ENCODE results near the gene TIMM17B.
"Not testable (repeated sequence)": the region's sequence is repeated elsewhere in the genome, so short reads cannot be mapped to it uniquely, and the experiment has no call there.

Gene TIMM17B

DNA sequence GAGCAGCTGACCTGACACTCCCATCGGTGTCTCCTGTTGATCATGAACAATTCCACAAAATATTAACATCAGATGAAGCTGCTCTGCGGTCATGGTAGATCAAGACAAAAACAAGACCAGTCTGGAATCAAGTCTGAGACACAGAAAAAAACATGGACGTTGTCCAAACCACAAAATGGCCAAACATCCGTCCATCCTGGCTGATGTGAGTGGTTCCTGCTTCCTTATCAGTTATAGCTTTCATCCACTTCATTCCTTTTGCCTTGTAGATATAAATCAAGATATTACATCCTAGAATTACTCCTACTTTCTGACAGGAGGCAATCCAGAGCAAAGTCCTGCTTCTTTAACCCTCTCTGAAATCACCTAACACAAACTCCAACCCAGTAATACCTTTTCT, 33.4 kb downstream of the TIMM17B start:
- H3K4me3 ChIP-seq (ENCODE audit: low read length), result no peak overlapping the region
- peak; percentile 32 for DNase-seq (ENCODE audit: low read depth)
- TF ChIP-seq, protein P1, sequence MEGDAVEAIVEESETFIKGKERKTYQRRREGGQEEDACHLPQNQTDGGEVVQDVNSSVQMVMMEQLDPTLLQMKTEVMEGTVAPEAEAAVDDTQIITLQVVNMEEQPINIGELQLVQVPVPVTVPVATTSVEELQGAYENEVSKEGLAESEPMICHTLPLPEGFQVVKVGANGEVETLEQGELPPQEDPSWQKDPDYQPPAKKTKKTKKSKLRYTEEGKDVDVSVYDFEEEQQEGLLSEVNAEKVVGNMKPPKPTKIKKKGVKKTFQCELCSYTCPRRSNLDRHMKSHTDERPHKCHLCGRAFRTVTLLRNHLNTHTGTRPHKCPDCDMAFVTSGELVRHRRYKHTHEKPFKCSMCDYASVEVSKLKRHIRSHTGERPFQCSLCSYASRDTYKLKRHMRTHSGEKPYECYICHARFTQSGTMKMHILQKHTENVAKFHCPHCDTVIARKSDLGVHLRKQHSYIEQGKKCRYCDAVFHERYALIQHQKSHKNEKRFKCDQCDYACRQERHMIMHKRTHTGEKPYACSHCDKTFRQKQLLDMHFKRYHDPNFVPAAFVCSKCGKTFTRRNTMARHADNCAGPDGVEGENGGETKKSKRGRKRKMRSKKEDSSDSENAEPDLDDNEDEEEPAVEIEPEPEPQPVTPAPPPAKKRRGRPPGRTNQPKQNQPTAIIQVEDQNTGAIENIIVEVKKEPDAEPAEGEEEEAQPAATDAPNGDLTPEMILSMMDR (conservative IDR thresholded peaks at IDR 0.05; ENCODE audit: low read length), result no peak

DNA sequence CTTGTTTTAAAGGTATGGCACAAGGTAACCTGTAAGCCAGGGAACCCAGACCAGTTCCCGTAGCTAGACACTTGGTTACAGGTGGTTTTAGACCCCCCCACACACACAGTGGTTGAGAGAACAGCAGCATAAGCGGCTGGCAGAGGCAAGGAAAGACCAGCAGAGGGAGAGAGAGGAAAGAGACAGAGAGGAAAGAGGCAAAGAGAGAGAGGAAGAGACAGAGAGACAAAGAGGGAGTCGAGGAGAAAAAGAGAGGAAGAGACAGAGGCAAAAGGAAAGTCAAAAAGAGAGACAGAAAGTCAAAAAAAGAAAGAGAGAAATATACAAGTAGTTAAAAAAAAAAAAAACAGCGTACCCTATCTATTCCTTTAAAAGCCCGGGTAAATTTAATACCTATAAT, 42.7 kb downstream of the TIMM17B start:
- TF ChIP-seq, protein P1 (conservative IDR thresholded peaks at IDR 0.05; ENCODE audit: low read length), result peak; percentile 35
- H3K4me3 ChIP-seq (ENCODE audit: low read length), result no peak overlapping the region
- DNase-seq (ENCODE audit: low read depth), result peak; percentile 1

DNA sequence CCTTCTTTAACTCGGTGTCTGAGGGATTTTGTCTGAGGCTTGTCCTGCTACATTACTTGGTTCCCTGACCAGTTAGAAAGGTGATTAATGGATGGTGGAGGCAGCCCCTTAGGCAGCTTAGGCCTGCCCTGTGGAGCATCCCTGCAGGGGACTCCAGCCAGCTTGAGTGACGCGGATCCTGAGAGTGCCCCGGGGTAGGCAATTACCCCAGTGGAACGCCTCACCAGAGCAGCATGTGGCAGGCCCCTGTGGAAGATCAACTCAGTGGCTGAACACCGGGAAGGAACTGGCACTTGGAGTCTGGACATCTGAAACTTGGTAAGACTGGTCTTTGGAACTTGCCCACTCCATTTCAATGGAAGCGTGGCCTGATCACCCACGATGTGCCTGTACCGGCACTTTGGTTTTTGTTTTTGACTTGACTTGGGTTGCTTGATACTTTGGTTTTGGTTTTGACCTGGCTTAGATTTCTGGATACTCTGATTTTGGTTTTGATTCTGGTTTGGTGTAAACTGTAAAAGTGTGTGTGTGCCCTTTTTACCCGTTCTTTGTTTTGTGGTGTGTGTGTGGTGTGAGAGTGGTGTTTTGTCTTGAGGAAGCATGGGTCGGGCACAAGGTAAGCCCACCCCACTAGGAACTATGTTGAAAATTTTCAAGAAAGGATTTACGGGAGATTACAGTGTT, 43.3 kb downstream of the TIMM17B start:
- DNase-seq (ENCODE audit: low read depth); H3K4me3 ChIP-seq (ENCODE audit: low read length): not testable (repeated sequence)

DNA sequence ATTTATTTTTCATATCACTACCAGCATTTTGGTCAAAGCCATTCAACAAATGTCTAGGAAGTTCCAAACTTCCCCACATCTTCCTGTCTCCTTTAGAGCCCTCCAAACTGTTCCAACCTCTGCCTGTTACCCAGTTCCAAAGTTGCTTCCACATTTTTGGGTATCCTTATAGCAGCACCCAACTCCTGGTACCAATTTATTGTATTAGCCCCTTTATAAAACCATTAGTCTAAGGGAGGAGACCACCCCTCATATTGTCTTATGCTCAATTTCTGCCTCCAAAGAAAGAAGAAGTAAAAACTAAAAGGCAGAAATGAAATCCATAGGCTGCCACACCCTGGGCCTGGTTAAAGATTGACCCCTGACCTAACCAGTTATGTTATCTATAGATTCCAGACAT, 44.1 kb downstream of the TIMM17B start:
- not testable (repeated sequence) for H3K4me3 ChIP-seq (ENCODE audit: low read length); DNase-seq (ENCODE audit: low read depth)

DNA sequence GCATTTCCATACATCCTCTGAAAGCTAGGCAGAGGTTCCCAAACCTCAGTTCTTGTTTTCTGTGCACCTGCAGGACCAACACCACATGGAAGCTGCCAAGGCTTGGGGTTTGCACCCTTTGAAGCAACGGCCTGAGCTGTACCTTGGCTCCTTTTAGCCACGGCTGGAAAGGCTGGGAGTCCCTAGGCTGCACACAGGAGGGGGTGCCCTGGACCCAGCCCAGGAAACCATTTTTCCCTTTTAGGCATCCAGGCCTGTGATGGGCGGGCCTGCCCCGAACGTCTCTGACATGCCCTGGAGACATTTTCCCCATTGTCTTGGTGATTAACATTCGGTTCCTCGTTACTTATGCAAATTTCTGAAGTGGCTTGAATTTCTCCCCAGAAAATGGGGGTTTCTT, 44.7 kb downstream of the TIMM17B start:
- no peak overlapping the region for H3K4me3 ChIP-seq (ENCODE audit: low read length)
- TF ChIP-seq, protein P1 (conservative IDR thresholded peaks at IDR 0.05; ENCODE audit: low read length), result no peak

DNA sequence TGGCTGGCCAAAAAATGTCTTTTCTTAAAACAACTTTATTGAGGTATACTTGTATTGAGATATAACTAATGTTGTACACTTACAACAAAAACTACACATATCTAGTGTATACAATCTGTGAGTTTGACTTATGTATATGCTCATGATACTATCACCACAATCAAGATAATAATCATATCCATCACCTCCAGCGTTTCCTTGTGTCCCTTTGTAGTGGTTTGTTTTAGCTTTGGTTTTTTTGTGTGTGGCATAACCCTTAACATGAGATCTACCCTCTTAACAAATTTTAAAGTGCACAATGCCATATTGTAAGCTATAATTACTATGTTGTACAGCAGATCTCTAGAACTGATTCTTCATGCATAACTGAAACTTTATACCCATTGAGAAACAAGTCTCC, 48.7 kb downstream of the TIMM17B start:
- DNase-seq (ENCODE audit: low read depth), result no peak
- no peak overlapping the region for H3K4me3 ChIP-seq (ENCODE audit: low read length)
- TF ChIP-seq, protein P1 (conservative IDR thresholded peaks at IDR 0.05; ENCODE audit: low read length), result no peak

More for the DNA sequence above, 44.7 kb downstream of the TIMM17B start:
- no peak for DNase-seq (ENCODE audit: low read depth)

All from AG10803 (cell line).